ENCODE data around the gene EFCC1.
A peak's percentile ranks its signal among the peaks of the same experiment; 100 is the strongest.

Gene EFCC1

GRCh38 chr3:128994581-128995546 lies 6.2 kb upstream of the EFCC1 start:
- DNase-seq (ENCODE audit: low read depth) = no peak

DNA sequence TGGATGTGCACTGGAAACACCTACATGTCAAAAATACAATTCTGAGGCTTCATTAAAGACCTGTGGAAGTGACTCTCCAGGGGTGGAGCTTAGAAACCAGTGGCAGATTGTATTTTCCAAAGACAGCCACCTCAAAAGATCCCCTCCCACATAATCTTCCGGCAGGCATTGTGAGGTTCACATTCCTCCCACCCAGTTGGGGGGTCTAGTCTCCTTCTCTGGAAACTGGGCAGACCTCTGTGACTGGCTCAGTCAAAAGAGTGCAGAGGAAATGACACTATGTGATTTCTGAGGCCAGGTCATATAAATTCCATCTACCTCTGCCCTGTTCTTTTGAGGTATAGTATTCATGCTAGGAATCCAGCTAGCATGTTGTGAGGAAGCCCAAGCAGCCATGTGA lies 5.4 kb upstream of the EFCC1 start:
- no peak for DNase-seq (ENCODE audit: low read depth)

DNA sequence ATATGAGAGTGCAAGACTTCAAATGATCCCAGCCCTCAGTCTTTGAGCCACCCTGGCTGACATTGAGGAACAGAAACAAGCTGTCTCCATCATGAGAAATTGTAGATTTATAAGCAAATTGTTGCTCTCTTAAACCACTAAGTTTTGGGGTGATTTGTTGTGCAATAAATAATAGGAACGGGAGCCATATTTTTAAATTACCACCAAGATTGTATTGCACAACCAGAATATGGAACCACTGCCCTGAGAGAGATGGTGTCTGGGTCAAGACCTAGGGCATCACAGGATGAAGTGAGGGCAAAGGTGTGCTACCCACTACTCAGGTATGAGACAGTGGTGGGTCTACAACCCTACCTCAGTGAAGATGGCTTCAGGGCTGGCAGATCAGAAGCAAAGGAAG lies 4.9 kb upstream of the EFCC1 start:
- no peak for DNase-seq (ENCODE audit: low read depth)

- DNase-seq (ENCODE audit: low read depth) = no peak
These were observed 4.4 kb upstream of the EFCC1 start for GRCh38 chr3:128996726-128997125.

DNA sequence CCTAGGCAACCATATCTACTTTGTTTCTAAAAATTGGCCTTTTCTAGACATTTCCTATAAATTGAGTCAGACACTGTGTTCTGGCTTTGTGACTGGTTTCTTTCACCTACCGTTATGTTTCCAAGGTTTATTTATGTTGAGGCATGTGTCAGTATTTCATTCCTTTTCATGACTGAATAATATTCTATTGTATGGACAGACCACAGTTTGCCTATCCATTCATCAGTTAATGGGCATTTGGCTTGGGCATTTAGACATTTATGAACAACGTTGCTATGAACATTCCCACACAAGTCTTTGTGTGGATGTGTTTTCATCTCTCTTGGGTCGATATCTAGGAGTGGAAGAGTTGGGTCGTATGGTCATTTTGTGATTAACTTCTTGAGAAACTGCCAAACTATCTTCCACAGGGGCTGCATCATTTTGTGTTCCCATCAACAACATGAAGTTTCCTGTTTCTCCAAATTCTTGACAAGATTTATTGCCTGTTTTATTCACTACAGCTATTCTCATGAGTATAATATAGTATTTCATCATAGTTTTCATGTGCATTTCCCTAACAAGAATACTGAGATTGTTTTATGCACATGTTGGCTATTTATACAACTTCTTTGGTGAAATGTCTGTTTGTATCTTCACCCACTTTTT lies 3.5 kb upstream of the EFCC1 start:
- DNase-seq (ENCODE audit: low read depth) = no peak

- DNase-seq (ENCODE audit: low read depth) = no peak
These were observed 2.5 kb upstream of the EFCC1 start for GRCh38 chr3:128998561-128998960.

GRCh38 chr3:128999102-128999501 lies 2.0 kb upstream of the EFCC1 start:
- no peak for DNase-seq (ENCODE audit: low read depth)

DNA sequence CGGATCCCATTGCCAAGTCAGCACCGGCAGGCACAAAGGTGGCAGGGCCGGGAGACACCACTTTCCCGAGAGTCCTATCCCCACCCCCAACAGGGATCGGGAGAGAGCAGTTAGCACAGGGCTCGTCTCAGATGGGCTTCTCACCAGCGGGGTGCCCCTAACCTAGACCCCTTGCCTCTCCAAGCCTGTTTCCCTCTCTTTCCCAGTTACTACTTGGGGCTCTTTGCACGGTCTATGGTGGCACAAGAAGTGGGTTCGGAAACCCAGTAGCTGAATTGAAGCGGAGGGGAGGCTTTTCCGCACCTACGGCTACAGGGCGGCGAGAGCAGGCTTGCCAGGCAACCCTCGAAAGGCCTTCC lies 383 bp upstream of the EFCC1 start:
- no peak for DNase-seq (ENCODE audit: low read depth)

GRCh38 chr3:129001806-129002572 lies 885 bp downstream of the EFCC1 start:
- DNase-seq (ENCODE audit: low read depth) = no peak

DNA sequence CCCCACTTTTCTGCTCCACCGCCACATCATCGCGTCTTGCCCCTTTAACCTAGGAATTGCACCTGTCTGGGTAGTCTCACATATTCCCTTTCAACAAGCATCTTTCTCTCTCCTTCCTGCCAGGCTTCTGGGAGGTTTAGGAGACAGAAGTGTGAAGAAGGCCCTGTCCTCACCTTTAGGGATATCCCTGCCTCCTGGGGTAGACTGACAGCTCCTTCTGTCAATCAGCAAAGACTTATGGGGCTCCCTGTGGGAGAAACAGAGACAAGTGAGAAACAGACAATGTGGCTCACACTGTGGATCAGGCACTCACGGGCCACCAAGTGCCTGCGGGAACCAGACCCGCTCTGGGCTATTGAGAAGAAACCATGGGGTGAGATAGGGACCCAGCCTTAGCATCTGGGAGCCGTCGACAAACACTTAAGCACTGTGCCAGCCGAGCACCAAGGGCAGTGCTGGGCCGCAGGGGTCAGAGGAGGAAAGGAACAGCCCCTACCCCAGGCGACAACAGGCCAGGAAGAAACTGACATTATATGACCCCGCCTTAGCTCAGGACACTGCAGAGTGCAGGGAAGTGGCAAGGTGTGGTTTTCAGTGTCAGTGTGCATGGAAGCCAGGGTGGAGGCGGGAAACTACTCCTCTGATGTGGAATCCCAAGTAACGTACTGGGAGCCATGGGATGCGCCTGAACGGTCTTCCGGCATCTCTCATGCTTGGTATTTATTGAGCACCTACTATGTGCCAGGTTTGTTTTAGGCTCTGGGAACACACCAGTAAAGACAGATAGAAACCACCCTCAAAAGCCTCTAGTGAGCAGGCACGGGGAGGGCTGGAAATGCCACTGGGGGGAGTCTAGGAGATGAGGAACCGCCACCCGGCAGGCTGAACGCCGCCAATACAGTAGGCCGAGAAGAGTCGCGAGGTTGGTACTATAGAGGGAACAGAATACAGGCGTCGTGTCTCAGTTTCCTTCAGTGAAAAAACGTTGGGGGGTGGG lies 1.8 kb downstream of the EFCC1 start:
- no peak for DNase-seq (ENCODE audit: low read depth)

DNA sequence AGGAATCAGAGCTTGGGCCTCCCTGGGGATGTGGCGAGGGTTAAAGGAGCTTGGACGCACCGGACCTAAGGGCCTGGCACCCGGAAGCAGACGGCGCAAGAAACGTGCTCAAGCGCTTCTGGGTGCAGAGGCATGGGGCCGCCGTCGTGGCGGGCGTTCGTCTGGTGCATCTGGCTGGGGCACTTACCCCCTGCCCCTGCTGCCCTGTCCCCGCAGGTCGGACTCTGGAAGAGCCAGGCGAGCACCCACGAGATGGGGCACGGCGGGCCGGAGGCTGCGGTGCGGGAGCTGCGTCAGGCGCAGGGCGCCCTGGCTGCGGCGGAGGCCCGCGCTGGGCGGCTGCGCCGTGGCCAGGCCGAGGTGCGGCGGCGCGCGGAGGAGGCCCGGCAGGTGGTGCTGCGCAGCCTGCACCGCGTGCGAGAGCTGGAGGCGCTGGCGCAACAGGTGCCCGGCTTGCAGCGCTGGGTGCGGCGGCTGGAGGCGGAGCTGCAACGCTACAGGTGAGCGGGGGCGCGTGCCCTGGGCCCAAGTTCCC lies 2.5 kb downstream of the EFCC1 start:
- peak; percentile 42 for DNase-seq (ENCODE audit: low read depth)

DNA sequence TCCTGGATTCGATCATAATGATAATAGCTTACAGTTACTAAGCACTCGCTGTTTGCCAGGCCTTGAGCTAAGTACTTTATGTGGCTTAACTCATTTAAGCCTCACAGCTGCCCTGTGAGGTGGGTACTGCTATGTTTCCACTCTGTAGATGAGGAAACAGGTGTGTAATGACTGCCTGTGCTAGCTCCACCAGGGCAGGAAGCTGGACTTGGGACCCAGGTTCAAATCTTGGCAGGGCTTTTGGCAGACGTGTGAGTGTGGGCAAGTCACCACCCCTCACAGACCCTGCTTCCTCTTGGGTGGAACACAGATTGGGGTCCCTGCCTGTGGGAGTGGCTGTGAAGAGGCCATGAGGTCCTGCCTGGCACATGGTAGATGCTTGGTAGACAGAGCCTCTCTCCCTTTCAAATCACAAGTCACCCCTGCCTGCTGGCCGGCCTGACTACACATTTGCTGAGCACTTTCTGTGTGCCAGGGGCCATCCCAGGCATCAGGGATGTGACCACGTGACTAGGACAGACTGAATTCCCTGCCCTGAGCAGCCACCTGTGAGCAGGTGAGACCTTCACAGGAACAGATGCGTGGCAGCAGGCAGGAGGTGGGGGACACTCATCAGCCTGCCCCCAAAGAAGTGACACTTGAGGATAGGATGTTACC lies 3.7 kb downstream of the EFCC1 start:
- DNase-seq (ENCODE audit: low read depth) = no peak

DNA sequence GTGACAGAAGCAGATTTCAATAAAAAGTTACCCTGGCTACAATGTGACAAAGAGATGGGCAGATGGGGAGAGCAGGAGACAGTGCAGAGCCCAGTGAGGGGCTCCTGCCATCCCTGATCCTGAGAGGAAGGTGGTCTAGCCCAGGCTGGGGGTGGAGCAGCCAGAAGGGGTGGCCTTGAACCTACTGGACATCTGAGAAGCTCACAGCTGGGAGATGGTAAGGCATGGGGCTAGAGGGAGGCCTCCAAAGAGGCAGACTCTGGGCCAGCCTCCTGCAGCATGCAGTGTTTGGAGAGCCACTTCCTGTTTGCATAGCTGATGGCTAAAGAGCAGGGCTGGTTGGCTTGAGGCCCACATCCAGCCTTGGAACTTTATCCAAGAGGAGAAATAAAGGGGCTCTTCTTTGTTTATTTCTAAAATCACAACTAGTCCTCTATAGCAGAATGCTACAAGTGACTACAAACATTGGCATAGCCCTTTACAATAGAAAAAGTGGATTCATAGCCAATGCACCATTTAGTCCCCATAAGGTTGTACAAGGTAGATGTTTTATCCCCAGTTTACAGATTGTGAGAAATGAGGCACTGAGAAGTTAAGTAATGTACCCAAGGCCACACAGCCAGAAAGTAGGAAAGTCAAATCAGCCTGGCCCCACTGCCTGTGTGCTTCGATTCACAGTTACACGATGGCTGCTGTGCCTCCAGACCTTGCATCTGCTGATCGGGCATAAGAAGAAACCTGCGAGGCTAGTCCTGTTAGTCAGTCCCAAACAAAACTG lies 4.6 kb downstream of the EFCC1 start:
- DNase-seq (ENCODE audit: low read depth) = no peak

DNA sequence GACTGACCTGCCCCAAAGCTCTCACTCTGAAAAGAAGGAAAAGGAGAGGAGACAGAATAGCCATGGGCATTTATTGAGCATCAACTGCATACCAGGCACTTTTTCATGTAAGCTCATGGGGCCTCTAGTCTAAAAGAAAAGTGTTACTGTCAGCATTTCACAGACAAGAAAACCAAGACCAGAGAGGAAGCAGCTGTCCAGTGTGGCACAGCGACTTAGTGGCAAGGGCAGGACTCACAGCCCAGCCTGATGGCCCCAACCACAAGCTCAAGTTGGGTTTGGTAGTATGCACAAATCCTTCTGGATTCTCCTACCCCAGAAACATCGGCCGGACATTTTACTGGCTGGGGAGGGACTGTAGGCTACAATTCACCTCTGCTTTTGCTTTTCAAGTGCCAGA lies 5.8 kb downstream of the EFCC1 start:
- no peak for DNase-seq (ENCODE audit: low read depth)

DNA sequence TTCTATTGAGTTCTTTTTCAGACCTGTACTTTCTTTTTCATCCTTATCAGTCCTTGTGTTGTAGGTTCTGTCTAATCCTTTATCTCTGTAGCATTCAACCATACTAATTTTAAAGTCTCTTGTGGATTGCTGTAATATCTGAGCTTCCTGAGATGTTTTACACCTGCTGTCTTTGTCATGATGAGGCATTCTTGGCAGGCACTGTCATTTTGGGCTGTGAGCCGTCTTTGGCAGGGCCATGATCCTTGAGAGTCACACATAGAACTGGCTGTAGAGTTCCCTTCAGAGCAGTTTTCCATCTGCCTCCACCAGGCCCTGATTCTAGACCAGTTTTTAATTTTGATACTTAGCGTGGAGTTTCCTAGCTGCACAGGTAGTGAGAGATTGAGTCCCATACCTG lies 6.7 kb downstream of the EFCC1 start:
- no peak for DNase-seq (ENCODE audit: low read depth)

DNA sequence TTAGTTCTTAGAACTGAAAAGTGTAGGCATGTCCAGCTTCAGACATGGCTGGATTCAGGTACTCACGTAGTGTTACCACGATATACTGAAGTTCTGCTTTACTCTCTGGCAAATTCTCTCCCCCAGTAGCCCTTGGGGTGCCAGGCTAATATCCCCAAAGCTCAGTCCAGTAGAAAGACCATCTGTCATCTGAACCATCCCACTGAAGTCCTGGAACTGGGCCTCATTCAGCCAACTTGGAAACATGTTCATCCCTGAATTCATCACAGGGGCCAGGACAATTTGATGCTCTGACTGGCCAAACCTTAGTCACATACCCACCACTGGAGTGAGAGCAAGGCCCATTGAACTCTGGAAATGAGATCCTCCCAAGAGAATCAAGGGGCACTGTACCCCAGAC lies 8.2 kb downstream of the EFCC1 start:
- no peak for DNase-seq (ENCODE audit: low read depth)

GRCh38 chr3:129010310-129010956 lies 9.3 kb downstream of the EFCC1 start:
- DNase-seq (ENCODE audit: low read depth) = no peak

- DNase-seq (ENCODE audit: low read depth) = no peak
These were observed 12.4 kb downstream of the EFCC1 start for GRCh38 chr3:129013491-129013891.

GRCh38 chr3:129014148-129014547 lies 13.0 kb downstream of the EFCC1 start:
- no peak for DNase-seq (ENCODE audit: low read depth)

Data from T follicular helper cell (primary cell).